IMR-90 (cell line): ENCODE results near the gene GPR107. TPM values are rescaled to one million over a fixed set of nuclear protein-coding genes. Genes with fewer than 3 reads are reported as not detected.

Source experiments
- ATAC-seq: fragments of 200-7000 bp; cut with Tn5 transposase; 2 replicates; pipeline ENCODE4 v1.9.1; 2020; ENCODE audit warnings: low read depth, mild to moderate bottlenecking, moderate library complexity
- BruUV-seq: library from RNA; stranded (reverse); fragments of 400-500 nt; replicated peaks from 2 replicates; lab custom pipeline; 2021; lab: Mats Ljungman, UMichigan
- CTCF ChIA-PET: fragments of 300-600 bp; formaldehyde crosslinking; extraction: SDS; loops from one replicate; lab custom pipeline; 2021; ENCODE audit warnings: antibody characterized with exemption; lab: Yijun Ruan, JAX
- POLR2A ChIA-PET: fragments of 300-600 bp; sonication (Branson Sonifier 250); formaldehyde crosslinking; loops from one replicate; lab custom pipeline; 2022; ENCODE audit warnings: antibody characterized with exemption; ENCODE audit not compliant: unreplicated experiment; lab: Charles Lee
- DNase-seq: peaks from one replicate; pipeline ENCODE4 v3.0.0; 2013
- H2AFZ ChIP-seq: replicated peaks from 2 replicates; pipeline ENCODE3; 2013; ENCODE audit warnings: low read length, mild to moderate bottlenecking; ENCODE audit not compliant: poor library complexity
- H2AK5ac ChIP-seq: 2 replicates; pipeline ENCODE4 v1.6.1; 2013; ENCODE audit warnings: low read depth, low read length, inconsistent platforms
- H2AK9ac ChIP-seq: replicated peaks from 2 replicates; pipeline ENCODE3; 2013; ENCODE audit warnings: mild to moderate bottlenecking, low read depth, low read length, moderate library complexity; ENCODE audit not compliant: poor library complexity
- H2BK120ac ChIP-seq: 2 replicates; pipeline ENCODE4 v1.6.1; 2013; ENCODE audit warnings: low read depth, low read length, inconsistent platforms
- H2BK15ac ChIP-seq: 3 replicates; pipeline ENCODE4 v1.6.1; 2013; ENCODE audit warnings: low read depth, low read length, inconsistent platforms
- H2BK20ac ChIP-seq: 2 replicates; pipeline ENCODE4 v1.6.1; 2013; ENCODE audit warnings: low read depth, mild to moderate bottlenecking, inconsistent platforms, low read length, moderate library complexity
- H2BK5ac ChIP-seq: 2 replicates; pipeline ENCODE4 v1.6.1; 2013; ENCODE audit warnings: mild to moderate bottlenecking, low read depth, low read length, inconsistent platforms; ENCODE audit not compliant: poor library complexity, severe bottlenecking
- H3K14ac ChIP-seq: replicated peaks from 2 replicates; pipeline ENCODE4 v1.6.1; 2013; ENCODE audit warnings: low read depth, low read length, inconsistent platforms
- H3K18ac ChIP-seq: 2 replicates; pipeline ENCODE4 v1.6.1; 2013; ENCODE audit warnings: low read depth, low read length, control low read depth
- H3K23ac ChIP-seq: 2 replicates; pipeline ENCODE4 v1.6.1; 2013; ENCODE audit warnings: low read depth, low read length, inconsistent platforms
- H3K27ac ChIP-seq: 2 replicates; pipeline ENCODE4 v1.5.1; 2013; ENCODE audit warnings: mild to moderate bottlenecking, control low read depth, low read length; ENCODE audit not compliant: insufficient read depth
- H3K27me3 ChIP-seq: 2 replicates; pipeline ENCODE4 v1.6.1; 2013; ENCODE audit warnings: low read length; ENCODE audit not compliant: control insufficient read depth, insufficient read depth
- H3K36me3 ChIP-seq: 2 replicates; pipeline ENCODE4 v1.6.1; 2013; ENCODE audit warnings: low read length, mixed read lengths; ENCODE audit not compliant: control insufficient read depth, insufficient read depth
- H3K4ac ChIP-seq: 2 replicates; pipeline ENCODE4 v1.6.1; 2013; ENCODE audit warnings: low read depth, low read length, inconsistent platforms
- H3K4me1 ChIP-seq: 2 replicates; pipeline ENCODE4 v1.6.1; 2013; ENCODE audit warnings: low read length, mixed read lengths; ENCODE audit not compliant: control insufficient read depth, insufficient read depth
- H3K4me2 ChIP-seq: 2 replicates; pipeline ENCODE4 v1.6.1; 2013; ENCODE audit warnings: low read depth, mild to moderate bottlenecking, control low read depth, low read length, moderate library complexity
- H3K4me3 ChIP-seq: 2 replicates; pipeline ENCODE4 v1.5.1; 2013; ENCODE audit warnings: low read depth, mild to moderate bottlenecking, control low read depth, low read length, moderate library complexity; ENCODE audit not compliant: insufficient read depth
- H3K56ac ChIP-seq: 2 replicates; pipeline ENCODE4 v1.6.1; 2013; ENCODE audit warnings: low read length, inconsistent platforms; ENCODE audit not compliant: insufficient read depth; ENCODE audit errors: extremely low read depth
- H3K79me1 ChIP-seq, 2 experiments: 2 replicates each; pipeline ENCODE4 v1.6.1; 2013; ENCODE audit warnings: low read length in 2 of 2, inconsistent platforms in 1 of 2, low read depth in 1 of 2
- H3K9ac ChIP-seq: 2 replicates; pipeline ENCODE4 v1.6.1; 2013; ENCODE audit warnings: low read depth, low read length, control low read depth
- H3K9me1 ChIP-seq: 2 replicates; pipeline ENCODE4 v1.6.1; 2013; ENCODE audit warnings: low read length, inconsistent platforms; ENCODE audit not compliant: insufficient read depth
- H3K9me3 ChIP-seq: 2 replicates; pipeline ENCODE4 v1.6.1; 2013; ENCODE audit warnings: low read length; ENCODE audit not compliant: control insufficient read depth, insufficient read depth
- H4K20me1 ChIP-seq: 2 replicates; pipeline ENCODE4 v1.6.1; 2013; ENCODE audit warnings: low read length, inconsistent platforms; ENCODE audit not compliant: insufficient read depth
- H4K5ac ChIP-seq: 2 replicates; pipeline ENCODE4 v1.6.1; 2013; ENCODE audit warnings: mild to moderate bottlenecking, low read depth, low read length, control low read depth
- H4K8ac ChIP-seq, 2 experiments: 2 replicates each; pipeline ENCODE4 v1.6.1; 2013; ENCODE audit warnings: low read depth in 2 of 2, low read length in 2 of 2, control low read depth in 1 of 2, inconsistent platforms in 1 of 2
- H4K91ac ChIP-seq: 2 replicates; pipeline ENCODE4 v1.6.1; 2013; ENCODE audit warnings: low read depth, low read length, inconsistent platforms; ENCODE audit not compliant: insufficient read depth
- BHLHE40 ChIP-seq: fragments of 150-350 bp; IDR thresholded peaks from 2 replicates; pipeline ENCODE4 v1.6.1; 2016; ENCODE audit warnings: mild to moderate bottlenecking, low read depth, low read length
- CEBPB ChIP-seq: IDR thresholded peaks from 2 replicates; pipeline ENCODE4 v1.6.1; 2012; ENCODE audit warnings: low read depth, low read length, improper control_type of control experiment
- CHD1 ChIP-seq: IDR thresholded peaks from 2 replicates; pipeline ENCODE4 v1.6.1; 2012; ENCODE audit warnings: low read depth, low read length, improper control_type of control experiment
- FOS ChIP-seq: fragments of 150-350 bp; IDR thresholded peaks from 2 replicates; pipeline ENCODE4 v1.6.1; 2016; ENCODE audit warnings: low read depth, low read length
- MAFK ChIP-seq: IDR thresholded peaks from 2 replicates; pipeline ENCODE4 v1.6.1; 2012; ENCODE audit warnings: low read depth, low read length, improper control_type of control experiment
- MAZ ChIP-seq: IDR thresholded peaks from 2 replicates; pipeline ENCODE4 v1.6.1; 2012; ENCODE audit warnings: low read depth, mild to moderate bottlenecking, low read length, improper control_type of control experiment, moderate library complexity, borderline replicate concordance
- MXI1 ChIP-seq: IDR thresholded peaks from 2 replicates; pipeline ENCODE4 v1.6.1; 2012; ENCODE audit warnings: low read depth, mild to moderate bottlenecking, low read length, moderate library complexity, borderline replicate concordance
- NFE2L2 ChIP-seq: fragments of 150-350 bp; IDR thresholded peaks from 2 replicates; pipeline ENCODE4 v1.6.1; 2016; ENCODE audit warnings: low read depth, mild to moderate bottlenecking, low read length
- POLR2A ChIP-seq: IDR thresholded peaks from 2 replicates; pipeline ENCODE4 v1.6.1; 2012; ENCODE audit warnings: mild to moderate bottlenecking, low read depth, low read length
- RAD21 ChIP-seq: IDR thresholded peaks from 2 replicates; pipeline ENCODE4 v1.6.1; 2012; ENCODE audit warnings: low read length, improper control_type of control experiment
- RCOR1 ChIP-seq: IDR thresholded peaks from 2 replicates; pipeline ENCODE4 v1.6.1; 2012; ENCODE audit warnings: mild to moderate bottlenecking, low read length, improper control_type of control experiment; ENCODE audit not compliant: insufficient replicate concordance
- RFX5 ChIP-seq: IDR thresholded peaks from 2 replicates; pipeline ENCODE4 v1.8.0; 2012; ENCODE audit warnings: low read depth, mild to moderate bottlenecking, low read length, moderate library complexity
- SMC3 ChIP-seq: fragments of 150-350 bp; IDR thresholded peaks from 2 replicates; pipeline ENCODE4 v1.6.1; 2016; ENCODE audit warnings: low read depth, mild to moderate bottlenecking, antibody characterized with exemption, low read length, moderate library complexity
- WGBS, 2 experiments: methylation state at CpG; one replicate each; pipeline versions ENCODE4 v1.1.5 to v1.1.7; 2013; ENCODE audit warnings: missing lambda C conversion rate in 2 of 2; ENCODE audit not compliant: insufficient read length in 1 of 2; ENCODE audit errors: extremely low coverage in 2 of 2; 5-methylcytosine and 5-hydroxymethylcytosine counted together
- dilution Hi-C: fragments of 300-500 bp; cut with HindIII; formaldehyde crosslinking; loops from one replicate; pipeline ENCODE4 v1.14.3; 2018; ENCODE audit warnings: low sequenced_read_pairs; ENCODE audit not compliant: unreplicated experiment
- in situ Hi-C: fragments of 300-500 bp; cut with MboI; formaldehyde crosslinking; loops from 3 replicates; pipeline ENCODE4 v1.14.3; 2019; ENCODE audit warnings: low sequenced_read_pairs, inconsistent platforms, mixed read lengths
- intact Hi-C: fragments of 100-400 bp; cut with micrococcal nuclease; formaldehyde crosslinking; loops from 2 replicates; pipeline ENCODE4 v1.10.0; 2022
- polyA plus RNA-seq, 3 experiments: library from polyadenylated mRNA; depleted of rRNA; stranded (reverse); fragments of >200 nt; gene quantifications; 2 replicates each; pipeline ENCODE4 v1.2.3, GENCODE V29; 2012; ENCODE audit warnings: low replicate concordance in 1 of 3
- total RNA-seq: library from RNA; depleted of rRNA; stranded (reverse); fragments of >200 nt; gene quantifications from 2 replicates; pipeline ENCODE4 v1.2.3, GENCODE V29; 2012
- TF ChIP-seq, protein P1 (sequence below): fragments of 150-350 bp; IDR thresholded peaks from 2 replicates; pipeline ENCODE4 v1.6.1; 2017; ENCODE audit warnings: mild to moderate bottlenecking, antibody characterized with exemption, low read length, low read depth
- TF ChIP-seq, protein P2 (sequence below): fragments of 150-350 bp; IDR thresholded peaks from 2 replicates; pipeline ENCODE4 v1.6.1; 2016; ENCODE audit warnings: low read depth, mild to moderate bottlenecking, low read length, moderate library complexity, borderline replicate concordance

The GPR107 gene
- total and polyA plus RNA-seq, 2 of the 4 experiments (the other 2 are of a cell fraction) = 16.7 to 21.6 TPM

DNA sequence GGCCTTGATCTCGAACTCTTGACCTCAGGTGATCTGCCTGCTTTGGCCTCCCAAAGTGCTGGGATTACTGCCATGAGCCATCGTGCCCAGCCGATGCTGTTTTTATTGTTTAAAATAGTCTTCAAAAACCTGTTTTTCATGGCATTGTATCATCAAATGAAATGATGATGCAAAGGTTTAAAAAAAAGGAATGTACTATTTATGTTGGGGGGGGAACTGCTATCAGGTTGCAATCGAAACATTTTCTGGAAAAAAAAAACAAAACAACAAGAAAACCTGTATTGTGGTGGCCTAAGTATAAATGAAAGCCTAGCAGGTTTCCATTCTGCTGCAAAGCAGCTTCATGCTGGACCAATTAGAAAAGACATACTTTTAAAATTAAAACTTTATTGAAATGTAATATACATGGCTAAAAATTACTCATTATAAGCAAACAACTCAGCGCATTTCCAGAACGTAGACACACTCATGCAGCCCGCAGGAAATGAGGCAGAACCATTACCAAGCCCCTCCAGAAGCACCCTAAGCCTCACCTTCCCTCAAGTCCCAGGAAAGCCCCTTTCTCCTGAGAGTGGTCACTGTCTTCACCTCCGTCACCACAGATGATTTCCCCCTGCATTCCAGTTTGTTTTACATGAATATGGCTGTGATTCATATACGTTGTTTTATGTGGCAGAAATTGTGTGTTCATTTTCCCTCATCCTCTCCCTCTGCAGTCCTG, 19.0 kb downstream of the GPR107 start:
- Histone ChIP-seq H2AFZ (no peak overlapping the region), H3K4me2 (no peak overlapping the region), H2BK5ac (peak overlapping the region; percentile 10), H2AK5ac (peak overlapping the region; percentile 63; the same call in 1 of the 2 replicates), H3K14ac (peak overlapping the region; percentile 31; the same call in 1 of the 2 replicates), H3K4me1 (peaks cover 4% of the 10 kb centered on the region; the same call in 1 of the 2 replicates), H2BK20ac (no peak overlapping the region), H2BK120ac (no peak overlapping the region), H3K9me3 (no peaks in the 10 kb centered on the region), H4K8ac (peak overlapping the region in 1 of 2 experiments; percentile 38; a peak in 1 of 4 replicates), H3K4ac (no peak overlapping the region), H3K36me3 (peaks cover 14% of the 10 kb centered on the region), H3K79me1 (peaks cover 40 to 78% of the 10 kb centered on the region in 2 experiments), H4K91ac (no peak overlapping the region), H4K5ac (no peak overlapping the region), H3K56ac (no peak overlapping the region), H3K9me1 (peaks cover 9% of the 10 kb centered on the region), H3K9ac (no peak overlapping the region; the same call in 1 of the 2 replicates), H4K20me1 (peaks cover 57% of the 10 kb centered on the region), H2AK9ac (no peak overlapping the region), H3K4me3 (no peak overlapping the region), H2BK15ac (no peak overlapping the region), H3K23ac (no peak overlapping the region), H3K27ac (no peak overlapping the region), H3K27me3 (no peaks in the 10 kb centered on the region), H3K18ac (no peak overlapping the region)
- in situ Hi-C loops = loop anchor here (25.0 kb wide), 1 partner anchor 185 kb away; no protein-coding TSS in a partner anchor
- POLR2A ChIA-PET = no interaction called here
- WGBS, 2 experiments = no CpG with 5 or more reads among the region's 9 CpGs
- dilution Hi-C loops = no loop called here
- no peak for ATAC-seq
- intact Hi-C loops = no loop called here
- no TSS peak for BruUV-seq
- peak; percentile 66 for DNase-seq
- CTCF ChIA-PET = no interaction called here
- TF ChIP-seq NFE2L2 = no peak
- no peak for TF ChIP-seq CEBPB
- no peak for TF ChIP-seq RCOR1
- no peak for TF ChIP-seq SMC3
- no peak for TF ChIP-seq POLR2A
- TF ChIP-seq RAD21 = no peak
- TF ChIP-seq FOS = no peak
- TF ChIP-seq RFX5 = no peak
- TF ChIP-seq, protein P1, sequence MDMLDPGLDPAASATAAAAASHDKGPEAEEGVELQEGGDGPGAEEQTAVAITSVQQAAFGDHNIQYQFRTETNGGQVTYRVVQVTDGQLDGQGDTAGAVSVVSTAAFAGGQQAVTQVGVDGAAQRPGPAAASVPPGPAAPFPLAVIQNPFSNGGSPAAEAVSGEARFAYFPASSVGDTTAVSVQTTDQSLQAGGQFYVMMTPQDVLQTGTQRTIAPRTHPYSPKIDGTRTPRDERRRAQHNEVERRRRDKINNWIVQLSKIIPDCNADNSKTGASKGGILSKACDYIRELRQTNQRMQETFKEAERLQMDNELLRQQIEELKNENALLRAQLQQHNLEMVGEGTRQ = no peak
- TF ChIP-seq BHLHE40 = no peak
- no peak for TF ChIP-seq CHD1
- no peak for TF ChIP-seq MAZ
- TF ChIP-seq, protein P2, sequence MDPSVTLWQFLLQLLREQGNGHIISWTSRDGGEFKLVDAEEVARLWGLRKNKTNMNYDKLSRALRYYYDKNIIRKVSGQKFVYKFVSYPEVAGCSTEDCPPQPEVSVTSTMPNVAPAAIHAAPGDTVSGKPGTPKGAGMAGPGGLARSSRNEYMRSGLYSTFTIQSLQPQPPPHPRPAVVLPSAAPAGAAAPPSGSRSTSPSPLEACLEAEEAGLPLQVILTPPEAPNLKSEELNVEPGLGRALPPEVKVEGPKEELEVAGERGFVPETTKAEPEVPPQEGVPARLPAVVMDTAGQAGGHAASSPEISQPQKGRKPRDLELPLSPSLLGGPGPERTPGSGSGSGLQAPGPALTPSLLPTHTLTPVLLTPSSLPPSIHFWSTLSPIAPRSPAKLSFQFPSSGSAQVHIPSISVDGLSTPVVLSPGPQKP = no peak
- no peak for TF ChIP-seq MAFK
- no peak for TF ChIP-seq MXI1
